Endometrium (tissue), 2 donors: ENCODE measurements around the gene GNB3.
A peak's percentile ranks its signal among the peaks of the same experiment; 100 is the strongest.

ENCODE experiments used
- FAIRE-seq: peaks from 2 replicates; lab custom pipeline; 2012; peaks lifted over from hg19 to GRCh38; lab: Jason Lieb, UNC
- donor health status: control.
- donor health status: control.

GNB3 gene

DNA sequence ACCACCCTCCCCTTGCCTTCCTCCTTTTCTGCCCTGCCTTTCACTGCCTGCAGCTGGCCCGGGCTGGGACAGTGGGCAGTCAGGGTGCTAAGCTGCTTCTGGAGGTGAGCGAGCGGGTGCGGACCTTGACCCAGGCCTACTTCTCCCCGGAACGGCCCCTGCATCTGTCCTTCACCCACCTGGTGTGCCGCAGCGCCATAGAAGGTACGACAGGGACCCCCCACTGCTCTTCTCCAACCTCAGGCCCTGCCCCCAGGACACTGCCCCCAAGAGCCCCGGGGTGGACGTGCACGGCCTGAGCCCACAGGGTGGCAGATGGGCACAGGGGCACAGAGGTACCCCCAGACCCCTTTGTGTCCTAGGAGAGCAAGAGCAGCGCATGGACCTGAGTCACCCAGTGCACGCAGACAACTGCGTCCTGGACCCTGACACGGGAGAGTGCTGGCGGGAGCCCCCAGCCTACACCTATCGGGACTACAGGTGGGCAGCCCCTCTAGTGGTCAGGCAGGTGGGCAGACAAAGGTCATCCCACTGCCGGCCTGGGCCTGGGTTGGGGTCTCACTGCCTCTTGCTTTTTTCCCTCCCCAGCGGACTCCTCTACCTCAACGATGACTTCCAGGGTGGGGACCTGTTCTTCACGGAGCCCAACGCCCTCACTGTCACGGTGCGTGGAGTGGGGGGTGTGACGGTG, 3.2 kb upstream of the GNB3 start:
- no peak for FAIRE-seq

- FAIRE-seq: no peak
Measured at GRCh38 chr12:6838854-6839253, 1.9 kb upstream of the GNB3 start.

- no peak for FAIRE-seq
Measured at GRCh38 chr12:6839482-6840201, 1.1 kb upstream of the GNB3 start.

DNA sequence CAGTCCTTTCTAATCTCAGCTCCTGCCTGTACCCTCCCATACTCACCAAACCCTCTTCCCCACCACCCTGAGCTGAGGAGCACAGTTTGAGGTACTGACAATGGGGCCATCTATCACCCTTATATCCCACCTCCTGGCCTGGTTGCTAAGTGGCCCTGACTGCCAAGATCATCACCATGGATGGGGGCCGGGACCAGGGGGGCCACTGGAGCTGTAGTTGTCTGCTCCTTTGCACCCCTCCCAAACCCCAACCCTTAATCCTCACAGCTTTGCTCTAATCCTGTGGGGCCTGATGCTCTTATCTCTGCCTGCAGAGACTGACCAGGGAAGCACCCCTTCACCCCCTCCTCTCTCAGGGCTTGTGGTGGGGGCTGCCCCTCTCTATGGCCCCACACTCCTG, 395 bp upstream of the GNB3 start:
- no peak for FAIRE-seq

GRCh38 chr12:6842075-6842474, 1.4 kb downstream of the GNB3 start:
- no peak for FAIRE-seq

DNA sequence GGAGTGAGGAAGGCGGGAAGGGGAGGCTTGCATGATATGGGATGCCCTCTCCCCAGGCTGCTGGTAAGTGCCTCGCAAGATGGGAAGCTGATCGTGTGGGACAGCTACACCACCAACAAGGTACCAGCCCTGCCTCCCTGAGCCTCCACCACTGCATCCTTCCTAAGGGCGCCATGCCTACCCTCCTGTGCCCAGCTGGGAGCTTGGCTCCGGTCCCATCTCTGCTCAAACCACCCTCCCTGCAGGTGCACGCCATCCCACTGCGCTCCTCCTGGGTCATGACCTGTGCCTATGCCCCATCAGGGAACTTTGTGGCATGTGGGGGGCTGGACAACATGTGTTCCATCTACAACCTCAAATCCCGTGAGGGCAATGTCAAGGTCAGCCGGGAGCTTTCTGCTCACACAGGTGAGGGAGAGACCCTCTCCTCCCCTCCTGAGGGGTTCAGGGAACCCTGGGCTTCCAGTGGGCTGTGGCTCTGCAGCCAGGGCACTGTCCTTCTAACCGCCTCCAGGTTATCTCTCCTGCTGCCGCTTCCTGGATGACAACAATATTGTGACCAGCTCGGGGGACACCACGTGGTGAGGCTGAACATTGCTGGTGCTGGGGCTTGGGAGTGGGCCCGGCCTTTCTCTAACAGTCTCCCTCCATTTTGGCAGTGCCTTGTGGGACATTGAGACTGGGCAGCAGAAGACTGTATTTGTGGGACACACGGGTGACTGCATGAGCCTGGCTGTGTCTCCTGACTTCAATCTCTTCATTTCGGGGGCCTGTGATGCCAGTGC, 2.6 kb downstream of the GNB3 start:
- no peak for FAIRE-seq

- FAIRE-seq: no peak
Measured at GRCh38 chr12:6845395-6845794, 4.7 kb downstream of the GNB3 start.

DNA sequence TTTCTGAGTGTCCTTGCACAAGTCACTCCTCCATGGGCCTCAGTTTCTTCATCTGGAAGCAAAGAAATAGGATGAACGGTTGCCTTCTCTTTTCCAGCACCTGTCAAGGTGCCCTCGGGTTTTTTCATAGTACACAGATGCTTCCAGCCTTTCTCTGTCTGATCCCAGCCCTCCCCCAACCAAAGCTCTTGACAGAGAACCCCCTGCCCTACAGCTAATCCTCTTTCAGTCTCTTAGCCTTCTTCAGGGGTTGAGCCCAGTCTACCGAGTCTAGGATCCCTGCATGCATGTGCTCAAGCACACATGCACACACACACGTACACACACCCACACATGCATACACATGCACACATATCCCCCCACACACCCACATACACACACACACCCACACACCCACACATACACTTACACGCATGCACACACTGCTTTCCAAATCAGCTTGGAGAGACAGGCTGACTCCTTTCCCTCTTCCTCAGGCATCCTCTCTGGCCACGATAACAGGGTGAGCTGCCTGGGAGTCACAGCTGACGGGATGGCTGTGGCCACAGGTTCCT, 5.7 kb downstream of the GNB3 start:
- FAIRE-seq: no peak

DNA sequence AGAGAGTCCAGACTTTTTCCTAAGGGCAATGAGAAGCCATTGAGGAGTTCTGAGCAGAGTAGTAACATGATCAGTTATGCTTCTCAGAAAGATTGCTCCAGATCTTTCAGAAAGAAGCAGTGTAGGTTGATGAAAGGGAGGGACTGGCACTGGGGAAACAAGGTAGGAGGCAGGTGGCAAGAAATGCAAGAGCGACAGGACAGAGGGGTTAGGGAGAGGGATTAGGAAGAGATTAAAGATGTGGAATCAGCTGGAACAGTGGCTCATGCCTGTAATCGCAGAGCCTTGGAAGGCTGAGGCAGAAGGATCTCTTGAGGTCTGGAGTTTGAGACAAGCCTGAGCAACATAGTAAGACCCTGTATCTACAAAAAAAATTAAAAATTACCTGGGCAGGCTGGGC, 7.0 kb downstream of the GNB3 start:
- FAIRE-seq: no peak

DNA sequence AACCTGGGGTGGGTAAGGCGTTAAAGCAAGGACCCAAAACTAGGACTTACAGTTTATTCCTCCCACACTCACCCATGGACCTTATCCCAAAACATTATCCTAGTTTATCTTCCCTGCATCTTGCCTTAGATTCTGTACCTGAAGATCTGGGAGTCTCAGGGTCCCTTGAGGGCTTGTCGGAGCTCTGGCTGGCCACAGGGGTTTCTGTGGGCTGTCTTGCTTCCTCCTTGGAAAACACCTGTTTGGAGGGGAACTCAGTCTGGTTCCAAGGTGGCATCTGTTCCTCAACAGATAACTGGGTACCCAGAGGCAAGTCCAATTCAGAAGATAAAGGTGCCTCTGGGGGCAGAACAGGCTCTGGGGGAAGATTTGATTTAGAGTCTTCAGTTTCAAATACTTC, 8.7 kb downstream of the GNB3 start:
- FAIRE-seq: no peak

DNA sequence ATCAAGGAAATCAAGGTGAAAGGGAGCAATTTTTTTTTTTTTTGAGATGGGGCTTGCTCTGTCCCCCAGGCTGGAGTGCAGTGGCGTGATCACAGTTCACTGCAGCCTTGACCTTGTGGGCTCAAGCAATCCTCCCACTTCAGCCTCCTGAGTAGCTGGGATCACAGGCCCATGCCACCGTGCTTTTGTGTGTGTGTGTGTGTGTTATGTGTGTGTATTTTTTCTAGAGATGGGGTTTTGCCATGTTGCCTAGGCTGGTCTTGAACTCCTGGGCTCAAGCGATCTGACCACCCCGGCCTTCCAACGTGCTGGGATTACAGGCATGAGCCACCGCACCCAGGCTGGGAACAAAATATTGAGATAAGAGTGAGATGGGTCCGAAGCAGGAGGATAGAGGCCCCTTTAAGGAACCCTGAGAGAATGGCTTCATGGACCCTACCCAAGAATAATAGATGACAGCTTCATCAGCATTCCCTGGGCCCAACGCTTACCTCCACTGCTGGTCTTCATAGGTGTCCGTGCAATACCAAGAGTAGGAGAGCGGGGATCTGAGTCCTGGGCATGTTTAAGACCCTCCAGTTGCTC, 9.3 kb downstream of the GNB3 start:
- no peak for FAIRE-seq

DNA sequence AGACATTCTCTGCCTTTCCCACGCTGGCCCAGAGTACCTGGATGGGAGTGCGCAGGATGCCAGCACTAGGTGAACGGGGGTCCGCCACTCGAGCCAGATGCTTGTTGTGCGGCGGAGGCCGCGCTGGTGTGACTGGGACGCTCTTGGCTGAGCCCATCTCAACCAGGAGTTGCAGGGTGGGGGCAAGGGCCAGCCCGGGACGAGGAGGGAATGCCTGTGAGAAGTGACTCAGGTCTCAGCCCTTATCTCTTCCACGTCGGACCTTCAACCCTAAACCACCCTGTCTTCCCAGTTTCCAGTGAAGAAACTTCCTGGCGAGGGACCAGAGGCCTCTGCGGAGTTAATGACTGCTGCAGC, 10.0 kb downstream of the GNB3 start:
- no peak for FAIRE-seq

DNA sequence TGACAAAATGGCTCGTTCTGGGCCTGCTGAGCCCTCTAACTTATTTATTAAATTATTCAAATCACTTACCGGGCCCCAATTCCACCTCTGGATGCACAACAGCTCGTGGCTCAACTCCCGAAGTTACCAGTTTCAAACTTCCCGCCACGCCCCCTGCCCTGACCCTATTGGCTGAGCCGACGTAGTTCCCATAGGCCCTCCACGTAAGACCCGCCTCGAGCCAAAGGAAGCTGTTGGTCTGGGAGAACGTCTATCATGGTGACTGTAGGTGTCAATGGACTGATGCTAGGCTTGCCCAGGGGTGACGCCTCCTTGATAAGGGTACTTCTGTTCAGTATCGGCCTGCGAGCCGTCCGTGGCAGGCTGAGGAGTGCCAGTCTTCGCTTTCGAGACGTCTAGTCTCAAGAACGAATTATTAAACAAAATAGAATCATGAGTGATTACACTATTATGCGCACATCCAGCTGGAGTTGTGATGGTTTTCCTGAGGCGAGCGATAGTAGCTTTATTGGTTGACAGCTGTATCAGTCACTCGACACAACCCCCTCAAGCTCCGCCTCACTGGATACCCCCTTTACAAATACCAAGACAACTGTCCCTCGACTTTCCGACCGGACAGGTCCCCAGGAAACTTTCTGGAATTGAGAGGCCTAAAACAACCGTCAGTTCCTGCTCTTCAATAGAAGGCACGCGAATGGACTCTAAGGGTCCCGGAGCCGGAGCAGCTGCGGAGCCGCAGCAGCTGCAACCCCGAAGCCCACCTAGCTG, 10.6 kb downstream of the GNB3 start, which contains the start of gene CDCA3:
CDCA3 (minus strand) TSS at position 134 of the 768 bp plus-strand sequence. CDS start 334 bp downstream, outside the sequence.
- FAIRE-seq: peak; percentile 78

- FAIRE-seq: peak; percentile 98
Measured at GRCh38 chr12:6851921-6852650, 11.4 kb downstream of the GNB3 start, which contains the start of gene USP5. TSS of gene USP5 (plus strand) at chr12:6852150. CDS start at chr12:6852180, 30 bp downstream.

DNA sequence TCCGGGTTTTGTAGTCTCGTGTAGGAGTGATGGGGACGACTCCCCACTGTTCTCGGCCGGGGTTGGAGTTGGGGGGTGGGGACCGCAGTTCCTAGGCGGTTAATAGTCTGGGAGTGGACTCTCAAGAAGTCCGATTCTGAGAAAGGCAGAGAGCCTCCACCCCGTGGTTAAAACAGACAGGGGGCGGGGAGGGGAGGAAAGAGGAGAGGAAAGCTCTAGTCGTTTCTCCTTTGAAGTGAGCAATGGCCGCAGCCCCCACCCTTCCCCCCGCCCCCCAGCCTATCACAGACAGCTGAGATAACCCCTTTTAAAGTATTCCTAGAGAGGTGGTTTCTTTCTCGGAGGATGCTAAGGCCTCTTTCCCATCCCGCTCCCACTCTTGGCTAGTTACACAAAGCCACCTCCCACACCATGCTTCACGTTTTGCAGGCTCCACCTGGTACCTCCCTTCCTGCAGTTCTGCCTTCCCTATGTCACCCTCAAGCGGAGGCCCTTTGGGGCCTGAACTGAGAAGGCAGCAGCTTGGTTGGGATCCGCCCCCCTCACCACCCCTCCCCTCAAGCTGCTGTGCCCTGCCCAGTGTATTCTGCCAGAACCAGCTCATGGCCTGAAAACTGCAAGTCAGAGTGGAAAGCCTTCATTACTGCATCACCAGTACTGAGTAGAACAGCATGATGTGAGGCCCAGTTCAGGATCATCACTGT, 12.1 kb downstream of the GNB3 start:
- no peak for FAIRE-seq

GRCh38 chr12:6853626-6854025, 12.9 kb downstream of the GNB3 start:
- no peak for FAIRE-seq

- no peak for FAIRE-seq
Measured at GRCh38 chr12:6854036-6854435, 13.3 kb downstream of the GNB3 start.

DNA sequence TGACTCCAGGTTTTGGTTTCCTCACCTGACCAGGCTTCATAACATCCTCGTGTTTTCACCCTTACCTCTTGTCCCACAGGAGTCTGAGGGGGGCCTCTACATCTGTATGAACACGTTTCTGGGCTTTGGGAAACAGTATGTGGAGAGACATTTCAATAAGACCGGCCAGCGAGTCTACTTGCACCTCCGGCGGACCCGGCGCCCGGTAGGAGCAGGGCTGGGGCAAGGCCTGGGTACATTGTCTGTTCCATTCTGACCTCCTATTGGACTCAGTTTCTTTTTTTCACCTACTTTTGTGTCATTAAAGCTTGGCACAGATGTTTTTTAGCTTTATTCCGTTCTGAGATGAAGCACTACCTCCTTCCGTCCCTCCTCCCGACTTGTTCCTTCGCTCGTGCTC, 14.6 kb downstream of the GNB3 start:
- FAIRE-seq: no peak

DNA sequence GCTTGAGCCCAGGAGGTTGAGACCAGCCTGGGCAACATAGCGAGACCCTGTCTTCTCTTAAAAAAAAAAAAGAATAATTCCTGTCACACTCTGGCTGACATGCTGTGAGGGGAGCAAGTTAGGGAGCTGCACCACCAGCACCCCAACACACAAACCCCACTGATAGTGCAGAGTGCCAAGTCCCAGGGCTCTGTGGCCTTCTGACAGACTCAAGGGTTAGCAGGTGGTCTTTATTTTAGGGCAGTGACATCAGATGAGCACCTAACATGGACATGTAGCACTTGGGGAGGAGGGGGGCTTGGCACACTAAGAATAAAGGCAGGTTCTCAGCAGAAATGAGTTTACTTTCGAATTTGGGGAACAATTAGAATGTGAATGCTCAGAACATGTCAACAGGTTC, 18.1 kb downstream of the GNB3 start:
- FAIRE-seq: no peak

DNA sequence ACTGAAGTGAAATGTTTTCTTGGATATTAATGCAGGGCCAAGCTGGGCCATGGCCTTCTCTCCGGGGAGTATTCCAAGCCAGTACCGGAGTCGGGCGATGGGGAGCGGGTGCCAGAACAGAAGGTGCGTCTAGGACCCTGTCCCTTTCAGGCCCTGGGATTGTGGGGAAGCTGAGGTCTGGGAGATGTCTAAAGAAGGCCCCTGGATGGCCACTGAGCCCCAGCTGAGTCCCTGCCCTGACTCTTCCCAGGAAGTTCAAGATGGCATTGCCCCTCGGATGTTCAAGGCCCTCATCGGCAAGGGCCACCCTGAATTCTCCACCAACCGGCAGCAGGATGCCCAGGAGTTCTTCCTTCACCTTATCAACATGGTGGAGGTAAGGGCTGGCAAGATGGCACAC, 19.4 kb downstream of the GNB3 start:
- no peak for FAIRE-seq
